Measurements from ENCODE around the gene ME2.

ME2 gene

DNA sequence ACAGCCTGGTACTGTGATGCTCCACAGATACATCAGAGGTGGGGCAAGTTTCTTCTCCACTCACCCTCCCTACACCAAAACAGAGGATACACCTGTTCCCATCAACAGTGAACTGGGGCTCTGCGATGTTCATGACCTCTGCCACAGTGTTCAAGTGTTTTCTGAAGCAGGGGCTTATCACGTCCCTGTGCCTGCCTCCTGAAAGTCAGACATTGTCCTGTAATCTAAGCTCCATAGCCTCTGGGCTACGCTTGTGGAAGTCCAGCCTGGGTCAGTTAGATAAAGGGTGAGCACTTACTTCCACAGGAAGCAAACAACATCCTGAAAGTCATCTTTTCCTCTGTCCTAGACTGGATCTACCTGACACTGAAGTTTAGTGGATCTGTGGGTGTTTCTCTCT is 38.9 kb upstream of the ME2 start:
- DNase-seq (ENCODE audit: low read depth) = no peak
- TF ChIP-seq, protein P1, sequence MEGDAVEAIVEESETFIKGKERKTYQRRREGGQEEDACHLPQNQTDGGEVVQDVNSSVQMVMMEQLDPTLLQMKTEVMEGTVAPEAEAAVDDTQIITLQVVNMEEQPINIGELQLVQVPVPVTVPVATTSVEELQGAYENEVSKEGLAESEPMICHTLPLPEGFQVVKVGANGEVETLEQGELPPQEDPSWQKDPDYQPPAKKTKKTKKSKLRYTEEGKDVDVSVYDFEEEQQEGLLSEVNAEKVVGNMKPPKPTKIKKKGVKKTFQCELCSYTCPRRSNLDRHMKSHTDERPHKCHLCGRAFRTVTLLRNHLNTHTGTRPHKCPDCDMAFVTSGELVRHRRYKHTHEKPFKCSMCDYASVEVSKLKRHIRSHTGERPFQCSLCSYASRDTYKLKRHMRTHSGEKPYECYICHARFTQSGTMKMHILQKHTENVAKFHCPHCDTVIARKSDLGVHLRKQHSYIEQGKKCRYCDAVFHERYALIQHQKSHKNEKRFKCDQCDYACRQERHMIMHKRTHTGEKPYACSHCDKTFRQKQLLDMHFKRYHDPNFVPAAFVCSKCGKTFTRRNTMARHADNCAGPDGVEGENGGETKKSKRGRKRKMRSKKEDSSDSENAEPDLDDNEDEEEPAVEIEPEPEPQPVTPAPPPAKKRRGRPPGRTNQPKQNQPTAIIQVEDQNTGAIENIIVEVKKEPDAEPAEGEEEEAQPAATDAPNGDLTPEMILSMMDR (conservative IDR thresholded peaks at IDR 0.05; ENCODE audit: control insufficient read depth, insufficient read depth, low read depth, low read length) = no peak

DNA sequence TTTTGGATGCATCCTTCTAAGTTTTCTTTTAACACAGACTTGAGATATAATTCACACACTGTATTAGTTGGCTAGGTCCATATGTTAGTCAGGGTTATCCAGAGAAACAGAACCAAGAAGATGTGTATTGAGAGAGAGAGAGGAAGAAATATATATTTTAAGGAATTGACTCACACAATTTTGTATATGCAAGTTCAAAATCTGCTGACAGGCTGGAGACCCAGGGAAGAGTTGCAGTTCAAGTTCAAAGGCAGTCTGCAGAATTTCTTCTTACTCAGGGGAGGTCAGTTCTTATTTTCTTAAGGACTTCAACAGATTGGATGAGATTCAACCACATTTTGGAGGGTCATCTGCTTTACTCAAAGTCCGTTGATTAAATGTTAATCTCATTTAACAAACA is 36.1 kb upstream of the ME2 start:
- TF ChIP-seq, protein P1 (conservative IDR thresholded peaks at IDR 0.05; ENCODE audit: control insufficient read depth, insufficient read depth, low read depth, low read length) = no peak
- DNase-seq (ENCODE audit: low read depth) = no peak
- H3K4me3 ChIP-seq (ENCODE audit: control insufficient read depth, low read depth, low read length) = no peak overlapping the region

More for the DNA sequence above, 38.9 kb upstream of the ME2 start:
- H3K4me3 ChIP-seq (ENCODE audit: control insufficient read depth, low read depth, low read length) = no peak overlapping the region

DNA sequence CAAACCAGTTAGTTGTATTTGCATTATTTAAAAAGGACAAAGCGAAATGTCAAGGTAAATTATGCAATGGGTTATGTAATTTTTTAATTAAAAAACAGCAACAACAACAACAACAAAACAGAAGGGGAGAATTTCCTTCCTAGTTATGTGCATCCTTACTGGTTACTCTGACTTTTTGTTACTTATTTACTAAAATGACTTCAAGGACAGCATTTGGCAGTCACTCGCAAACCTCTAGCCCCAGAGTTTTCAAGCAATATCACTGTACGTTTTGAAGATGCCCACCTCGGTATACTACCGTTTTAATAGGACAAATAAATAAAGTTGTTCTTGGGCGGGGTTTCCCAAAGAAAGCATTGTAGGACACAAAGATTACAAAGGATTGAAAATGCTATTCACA is 34.4 kb upstream of the ME2 start:
- TF ChIP-seq, protein P1 (conservative IDR thresholded peaks at IDR 0.05; ENCODE audit: control insufficient read depth, insufficient read depth, low read depth, low read length) = no peak
- H3K4me3 ChIP-seq (ENCODE audit: control insufficient read depth, low read depth, low read length) = no peak overlapping the region
- no peak for DNase-seq (ENCODE audit: low read depth)

DNA sequence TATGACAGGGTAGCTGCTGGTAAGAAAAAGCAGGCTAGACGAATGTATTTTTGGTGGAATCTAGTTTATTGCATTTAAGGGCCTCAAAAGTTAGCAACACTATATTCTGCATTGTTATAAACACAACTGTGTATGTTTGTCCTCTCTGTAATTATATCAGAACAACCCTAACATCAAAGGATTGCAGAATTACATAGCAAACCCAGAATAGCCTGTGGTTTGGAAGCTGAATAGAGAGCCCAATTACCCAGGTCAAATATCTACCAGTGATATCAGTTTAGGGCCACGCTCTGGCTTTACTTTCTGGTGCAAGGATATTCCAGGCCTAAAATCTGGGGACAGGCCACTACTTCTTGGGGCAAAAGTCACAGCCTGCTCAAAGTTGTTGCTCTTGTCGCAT is 34.0 kb upstream of the ME2 start:
- no peak for DNase-seq (ENCODE audit: low read depth)
- TF ChIP-seq, protein P1 (conservative IDR thresholded peaks at IDR 0.05; ENCODE audit: control insufficient read depth, insufficient read depth, low read depth, low read length) = no peak
- H3K4me3 ChIP-seq (ENCODE audit: control insufficient read depth, low read depth, low read length) = no peak overlapping the region

DNA sequence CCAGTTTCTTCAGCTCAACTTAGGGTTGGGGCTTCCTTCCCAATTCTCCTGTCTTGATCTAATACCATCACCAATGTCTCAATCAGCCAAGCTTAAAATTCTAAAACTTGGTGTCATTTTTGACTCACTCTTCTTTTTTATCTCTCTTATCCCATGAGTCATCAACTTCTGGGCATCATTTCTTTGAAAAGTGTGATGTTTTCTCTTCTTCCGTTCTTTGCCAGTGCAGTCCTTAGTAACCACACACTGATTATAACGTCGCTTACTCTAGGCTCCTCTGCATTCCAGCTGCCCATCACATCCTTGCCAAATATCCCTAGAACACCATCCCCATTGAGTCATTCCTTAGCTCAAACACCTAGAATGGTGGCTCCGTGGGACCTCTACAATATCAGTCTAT is 31.7 kb upstream of the ME2 start:
- peak; percentile 85 for DNase-seq (ENCODE audit: low read depth)
- TF ChIP-seq, protein P1 (conservative IDR thresholded peaks at IDR 0.05; ENCODE audit: control insufficient read depth, insufficient read depth, low read depth, low read length) = no peak
- no peak overlapping the region for H3K4me3 ChIP-seq (ENCODE audit: control insufficient read depth, low read depth, low read length)

DNA sequence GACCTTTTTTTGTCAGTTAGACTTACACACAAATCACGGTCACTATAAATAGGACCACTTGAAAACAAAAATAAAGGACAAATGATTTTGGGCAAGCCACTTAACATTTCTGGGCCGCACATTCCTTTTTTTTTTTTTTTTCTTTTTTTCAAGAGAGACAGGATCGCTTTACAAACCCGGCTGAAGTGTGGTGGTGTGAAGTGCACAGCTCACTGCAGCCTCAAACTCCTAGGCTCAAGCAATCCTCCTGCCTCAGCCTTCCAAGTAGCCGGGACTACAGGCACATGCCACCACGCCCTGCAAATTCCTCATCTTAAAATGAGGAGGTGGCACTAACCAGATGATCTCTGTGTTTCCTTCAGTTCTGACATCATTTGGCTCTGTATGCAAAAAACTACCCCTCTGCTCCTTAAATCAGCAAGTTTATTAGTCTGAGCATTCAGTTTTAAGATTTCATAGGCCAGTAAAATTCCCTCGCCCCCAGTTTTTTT is 30.8 kb upstream of the ME2 start:
- TF ChIP-seq, protein P1 (conservative IDR thresholded peaks at IDR 0.05; ENCODE audit: control insufficient read depth, insufficient read depth, low read depth, low read length) = no peak
- H3K4me3 ChIP-seq (ENCODE audit: control insufficient read depth, low read depth, low read length) = no peak overlapping the region
- DNase-seq (ENCODE audit: low read depth) = no peak

DNA sequence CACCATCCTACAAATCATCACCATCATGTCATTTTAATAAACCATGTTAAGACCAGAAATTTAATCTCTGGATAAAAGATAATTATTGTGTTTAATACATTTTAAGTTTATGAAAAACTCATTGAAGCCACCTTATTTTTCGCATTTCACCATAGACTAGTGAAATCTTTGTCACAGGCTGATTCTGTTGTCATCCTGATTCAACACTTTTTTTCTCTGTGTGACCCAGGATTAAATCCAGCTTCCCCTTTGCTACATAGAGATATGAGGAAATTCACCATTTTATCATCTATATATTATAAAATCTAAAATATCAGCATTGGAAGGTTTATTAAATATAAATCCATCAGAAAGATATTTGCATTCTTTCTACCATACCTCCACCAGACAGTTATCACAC is 29.9 kb upstream of the ME2 start:
- TF ChIP-seq, protein P1 (conservative IDR thresholded peaks at IDR 0.05; ENCODE audit: control insufficient read depth, insufficient read depth, low read depth, low read length) = no peak
- DNase-seq (ENCODE audit: low read depth) = no peak
- H3K4me3 ChIP-seq (ENCODE audit: control insufficient read depth, low read depth, low read length) = no peak overlapping the region

Measured in fibroblast of mammary gland (primary cell).